ENCODE data around the gene ZBTB9. TPM values are rescaled to one million over a fixed set of nuclear protein-coding genes. Genes with fewer than 3 reads are reported as not detected.

ZBTB9 gene
- total RNA-seq, 6 experiments from 2014 or later, result 6.4 to 9.2 (median 7.6) TPM

DNA sequence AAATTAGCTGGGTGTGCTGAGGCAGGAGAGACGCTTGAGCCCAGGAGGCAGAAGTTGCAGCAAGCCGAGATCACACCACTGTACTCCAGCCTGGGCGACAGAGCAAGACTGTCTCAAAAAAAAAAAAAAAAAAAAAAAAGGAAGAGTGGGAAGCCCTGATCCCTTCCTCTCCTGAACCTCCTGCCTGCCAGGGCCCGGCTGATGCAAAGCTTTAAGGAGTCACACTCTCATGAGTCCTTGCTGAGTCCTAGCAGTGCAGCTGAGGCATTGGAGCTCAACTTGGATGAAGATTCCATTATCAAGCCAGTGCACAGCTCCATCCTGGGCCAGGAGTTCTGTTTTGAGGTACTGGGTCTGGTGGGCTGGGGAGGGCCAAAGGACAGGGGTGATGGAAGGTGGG lies 19.4 kb upstream of the ZBTB9 start:
- H3K27ac Mint-ChIP-seq, result no peak overlapping the region
- DNase-seq, result no peak
- H3K36me3 Mint-ChIP-seq (ENCODE audit: low read depth), result peaks cover 39% of the 10 kb centered on the region; the same call in 1 of the 2 replicates
- peaks cover 48% of the 10 kb centered on the region for H3K4me1 Mint-ChIP-seq (ENCODE audit: low read depth)
- no peak overlapping the region for H3K4me3 Mint-ChIP-seq
- H3K27me3 Mint-ChIP-seq (ENCODE audit: insufficient read depth), result no peaks in the 10 kb centered on the region; the same call in 1 of the 2 replicates
- H3K9me3 Mint-ChIP-seq, result no peaks in the 10 kb centered on the region
- TF ChIP-seq, protein P1, sequence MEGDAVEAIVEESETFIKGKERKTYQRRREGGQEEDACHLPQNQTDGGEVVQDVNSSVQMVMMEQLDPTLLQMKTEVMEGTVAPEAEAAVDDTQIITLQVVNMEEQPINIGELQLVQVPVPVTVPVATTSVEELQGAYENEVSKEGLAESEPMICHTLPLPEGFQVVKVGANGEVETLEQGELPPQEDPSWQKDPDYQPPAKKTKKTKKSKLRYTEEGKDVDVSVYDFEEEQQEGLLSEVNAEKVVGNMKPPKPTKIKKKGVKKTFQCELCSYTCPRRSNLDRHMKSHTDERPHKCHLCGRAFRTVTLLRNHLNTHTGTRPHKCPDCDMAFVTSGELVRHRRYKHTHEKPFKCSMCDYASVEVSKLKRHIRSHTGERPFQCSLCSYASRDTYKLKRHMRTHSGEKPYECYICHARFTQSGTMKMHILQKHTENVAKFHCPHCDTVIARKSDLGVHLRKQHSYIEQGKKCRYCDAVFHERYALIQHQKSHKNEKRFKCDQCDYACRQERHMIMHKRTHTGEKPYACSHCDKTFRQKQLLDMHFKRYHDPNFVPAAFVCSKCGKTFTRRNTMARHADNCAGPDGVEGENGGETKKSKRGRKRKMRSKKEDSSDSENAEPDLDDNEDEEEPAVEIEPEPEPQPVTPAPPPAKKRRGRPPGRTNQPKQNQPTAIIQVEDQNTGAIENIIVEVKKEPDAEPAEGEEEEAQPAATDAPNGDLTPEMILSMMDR (IDR thresholded peaks at IDR 0.05), result no peak

DNA sequence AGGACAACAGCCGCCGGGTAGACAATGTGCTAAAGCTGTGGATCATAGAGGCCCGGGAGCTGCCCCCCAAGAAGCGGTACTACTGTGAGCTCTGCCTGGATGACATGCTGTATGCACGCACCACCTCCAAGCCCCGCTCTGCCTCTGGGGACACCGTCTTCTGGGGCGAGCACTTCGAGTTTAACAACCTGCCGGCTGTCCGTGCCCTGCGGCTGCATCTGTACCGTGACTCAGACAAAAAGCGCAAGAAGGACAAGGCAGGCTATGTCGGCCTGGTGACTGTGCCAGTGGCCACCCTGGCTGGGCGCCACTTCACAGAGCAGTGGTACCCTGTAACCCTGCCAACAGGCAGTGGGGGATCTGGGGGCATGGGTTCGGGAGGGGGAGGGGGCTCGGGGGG lies 16.7 kb upstream of the ZBTB9 start:
- Mint-ChIP-seq H3K36me3 (ENCODE audit: low read depth) (peaks cover 43% of the 10 kb centered on the region; the same call in 1 of the 2 replicates), H3K9me3 (no peaks in the 10 kb centered on the region), H3K4me1 (ENCODE audit: low read depth) (peaks cover 28% of the 10 kb centered on the region), H3K27ac (no peak overlapping the region), H3K4me3 (no peak overlapping the region), H3K27me3 (ENCODE audit: insufficient read depth) (no peaks in the 10 kb centered on the region; the same call in 1 of the 2 replicates)
- TF ChIP-seq, protein P1 (IDR thresholded peaks at IDR 0.05), result no peak
- DNase-seq, result no peak

DNA sequence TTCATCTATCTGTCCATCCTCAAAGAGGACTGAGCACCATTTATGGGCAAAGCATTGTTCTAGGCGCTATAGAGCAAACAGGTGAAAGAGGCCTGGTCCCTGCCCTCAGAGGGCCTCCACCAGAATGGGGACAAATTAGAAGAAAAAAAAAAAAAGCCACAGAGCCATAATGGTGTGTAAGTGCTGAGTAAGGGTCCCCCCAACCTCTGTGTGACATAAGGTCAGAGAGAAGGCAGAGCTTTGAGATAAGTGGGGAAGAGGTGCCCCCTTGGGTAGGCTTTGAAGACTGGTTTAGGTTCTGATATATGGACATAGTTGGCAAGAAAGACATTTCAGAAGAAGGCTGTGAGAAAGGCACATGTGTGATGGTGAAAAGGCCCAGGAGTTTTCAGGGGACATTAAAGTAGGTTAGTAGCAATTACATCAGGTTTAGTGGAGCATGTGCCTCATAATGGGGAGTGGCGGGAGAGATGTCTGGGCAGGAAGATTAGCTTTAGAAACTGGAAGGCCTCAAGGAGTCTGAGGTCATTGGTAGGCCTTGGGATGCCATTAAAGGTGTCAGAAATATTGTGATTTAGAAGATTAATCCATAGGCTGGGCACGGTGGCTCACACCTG lies 15.3 kb upstream of the ZBTB9 start:
- TF ChIP-seq, protein P1 (IDR thresholded peaks at IDR 0.05), result no peak

DNA sequence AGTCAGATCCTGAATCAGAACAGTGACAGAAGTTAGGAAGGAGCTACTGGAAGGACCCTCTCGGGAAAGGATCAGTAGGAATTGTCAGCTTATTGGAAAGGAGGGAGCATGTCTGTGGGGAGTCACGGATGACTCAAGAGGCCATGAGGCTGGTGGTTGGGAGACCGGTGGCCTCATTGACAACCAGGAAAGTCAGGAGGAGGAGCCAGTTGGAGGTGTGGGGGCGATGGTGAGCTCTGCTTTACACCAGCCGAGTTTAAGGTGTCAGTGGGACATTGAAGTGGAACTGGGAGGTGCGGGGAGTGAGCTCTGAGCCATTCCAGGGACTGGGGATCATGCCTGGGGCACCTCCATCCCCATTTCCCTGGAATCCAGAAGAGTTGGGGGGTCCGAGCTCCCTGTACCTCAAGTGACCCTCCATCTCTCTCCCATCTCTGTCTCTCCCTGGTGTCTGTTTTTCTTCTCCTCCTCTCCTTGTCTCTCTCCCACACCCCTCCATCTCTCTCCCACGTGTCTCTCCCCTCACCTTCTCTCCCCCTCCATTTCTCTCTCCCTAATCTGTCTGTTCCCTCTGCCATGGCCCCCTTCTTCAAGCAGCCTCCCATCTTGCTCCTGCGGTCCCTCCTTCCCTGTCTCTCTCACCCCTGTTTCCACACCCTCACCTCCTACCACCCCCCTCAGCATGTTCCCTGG lies 14.3 kb upstream of the ZBTB9 start:
- Mint-ChIP-seq H3K27me3 (ENCODE audit: insufficient read depth) (no peaks in the 10 kb centered on the region; the same call in 1 of the 2 replicates), H3K36me3 (ENCODE audit: low read depth) (peaks cover 37% of the 10 kb centered on the region; the same call in 1 of the 2 replicates), H3K9me3 (no peaks in the 10 kb centered on the region), H3K27ac (peak overlapping the region; percentile 44; the same call in 1 of the 2 replicates), H3K4me3 (no peak overlapping the region), H3K4me1 (ENCODE audit: low read depth) (peaks cover 12% of the 10 kb centered on the region)
- TF ChIP-seq, protein P1 (IDR thresholded peaks at IDR 0.05), result no peak
- DNase-seq, result no peak

More for the DNA sequence above, 15.3 kb upstream of the ZBTB9 start:
- Mint-ChIP-seq H3K4me1 (ENCODE audit: low read depth) (peaks cover 15% of the 10 kb centered on the region), H3K27ac (no peak overlapping the region), H3K36me3 (ENCODE audit: low read depth) (peaks cover 37% of the 10 kb centered on the region; the same call in 1 of the 2 replicates), H3K9me3 (no peaks in the 10 kb centered on the region), H3K4me3 (no peak overlapping the region), H3K27me3 (ENCODE audit: insufficient read depth) (no peaks in the 10 kb centered on the region; the same call in 1 of the 2 replicates)
- no peak for DNase-seq

DNA sequence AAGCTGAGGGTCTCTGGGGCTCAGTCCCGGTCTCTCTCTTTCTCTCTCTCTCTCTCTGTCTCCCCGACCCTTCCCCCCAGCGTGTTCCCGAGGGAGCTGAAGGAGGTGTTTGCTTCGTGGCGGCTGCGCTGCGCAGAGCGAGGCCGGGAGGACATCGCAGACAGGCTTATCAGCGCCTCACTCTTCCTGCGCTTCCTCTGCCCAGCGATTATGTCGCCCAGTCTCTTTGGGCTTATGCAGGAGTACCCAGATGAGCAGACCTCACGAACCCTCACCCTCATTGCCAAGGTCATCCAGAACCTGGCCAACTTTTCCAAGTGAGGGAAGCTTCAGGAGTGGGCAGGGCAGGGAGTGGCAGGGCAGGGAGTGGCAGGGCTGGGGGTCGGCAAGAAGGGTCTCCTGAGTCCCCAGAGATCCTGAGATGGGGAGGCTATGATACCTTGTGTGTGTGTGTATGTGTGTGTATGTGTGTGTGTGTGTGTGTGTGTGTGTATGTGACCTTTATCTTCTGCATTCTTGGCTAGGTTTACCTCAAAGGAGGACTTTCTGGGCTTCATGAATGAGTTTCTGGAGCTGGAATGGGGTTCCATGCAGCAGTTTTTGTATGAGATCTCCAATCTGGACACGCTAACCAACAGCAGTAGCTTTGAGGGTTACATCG lies 13.6 kb upstream of the ZBTB9 start:
- TF ChIP-seq, protein P1 (IDR thresholded peaks at IDR 0.05), result no peak
- H3K27ac Mint-ChIP-seq, result no peak overlapping the region; the same call in 1 of the 2 replicates
- no peak for DNase-seq
- no peaks in the 10 kb centered on the region for H3K9me3 Mint-ChIP-seq
- H3K4me1 Mint-ChIP-seq (ENCODE audit: low read depth), result peaks cover 12% of the 10 kb centered on the region
- no peaks in the 10 kb centered on the region; the same call in 1 of the 2 replicates for H3K27me3 Mint-ChIP-seq (ENCODE audit: insufficient read depth)
- H3K4me3 Mint-ChIP-seq, result no peak overlapping the region
- peaks cover 37% of the 10 kb centered on the region; the same call in 1 of the 2 replicates for H3K36me3 Mint-ChIP-seq (ENCODE audit: low read depth)
